Subcutaneous adipose tissue (tissue), 4 donors: ENCODE measurements around the gene CD164. TPM values are rescaled to one million over a fixed set of nuclear protein-coding genes. Genes with fewer than 3 reads are reported as not detected.

ENCODE experiments used
- total RNA-seq, 4 donors: library from RNA; depleted of rRNA; stranded (reverse); fragments of >200 nt; gene quantifications; one replicate each; pipeline ENCODE4 v1.1.0, GENCODE V29; 2016
- TF ChIP-seq, protein P1 (sequence below): fragments of 450-650 bp; IDR thresholded peaks from one replicate; pipeline ENCODE4 v1.5.1; 2016; ENCODE audit warnings: low read depth, mild to moderate bottlenecking, control low read depth, antibody characterized with exemption, moderate library complexity

CD164 gene
- total RNA-seq, 4 donors from 2014 or later, result 177 to 516 (median 317) TPM

DNA sequence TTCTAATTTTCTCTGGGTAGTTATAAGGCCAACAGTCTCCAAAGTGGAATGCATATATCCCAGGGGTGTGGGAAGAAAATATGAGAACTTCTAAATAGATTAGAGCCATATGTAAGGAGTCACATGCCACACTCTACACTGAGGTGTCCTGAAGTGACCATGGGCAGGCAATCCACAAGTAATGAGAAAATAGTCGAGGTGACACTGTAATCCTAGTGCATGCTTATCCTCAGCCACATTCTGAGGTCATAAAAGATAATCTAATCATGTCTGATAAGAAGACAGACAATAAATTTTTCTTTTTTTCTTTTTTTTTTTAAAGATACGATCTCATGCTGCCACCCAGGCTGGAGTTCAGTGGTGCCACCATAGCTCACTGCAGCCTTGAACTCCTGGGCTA lies 62.2 kb downstream of the CD164 start:
- TF ChIP-seq, protein P1, sequence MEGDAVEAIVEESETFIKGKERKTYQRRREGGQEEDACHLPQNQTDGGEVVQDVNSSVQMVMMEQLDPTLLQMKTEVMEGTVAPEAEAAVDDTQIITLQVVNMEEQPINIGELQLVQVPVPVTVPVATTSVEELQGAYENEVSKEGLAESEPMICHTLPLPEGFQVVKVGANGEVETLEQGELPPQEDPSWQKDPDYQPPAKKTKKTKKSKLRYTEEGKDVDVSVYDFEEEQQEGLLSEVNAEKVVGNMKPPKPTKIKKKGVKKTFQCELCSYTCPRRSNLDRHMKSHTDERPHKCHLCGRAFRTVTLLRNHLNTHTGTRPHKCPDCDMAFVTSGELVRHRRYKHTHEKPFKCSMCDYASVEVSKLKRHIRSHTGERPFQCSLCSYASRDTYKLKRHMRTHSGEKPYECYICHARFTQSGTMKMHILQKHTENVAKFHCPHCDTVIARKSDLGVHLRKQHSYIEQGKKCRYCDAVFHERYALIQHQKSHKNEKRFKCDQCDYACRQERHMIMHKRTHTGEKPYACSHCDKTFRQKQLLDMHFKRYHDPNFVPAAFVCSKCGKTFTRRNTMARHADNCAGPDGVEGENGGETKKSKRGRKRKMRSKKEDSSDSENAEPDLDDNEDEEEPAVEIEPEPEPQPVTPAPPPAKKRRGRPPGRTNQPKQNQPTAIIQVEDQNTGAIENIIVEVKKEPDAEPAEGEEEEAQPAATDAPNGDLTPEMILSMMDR, result no peak

DNA sequence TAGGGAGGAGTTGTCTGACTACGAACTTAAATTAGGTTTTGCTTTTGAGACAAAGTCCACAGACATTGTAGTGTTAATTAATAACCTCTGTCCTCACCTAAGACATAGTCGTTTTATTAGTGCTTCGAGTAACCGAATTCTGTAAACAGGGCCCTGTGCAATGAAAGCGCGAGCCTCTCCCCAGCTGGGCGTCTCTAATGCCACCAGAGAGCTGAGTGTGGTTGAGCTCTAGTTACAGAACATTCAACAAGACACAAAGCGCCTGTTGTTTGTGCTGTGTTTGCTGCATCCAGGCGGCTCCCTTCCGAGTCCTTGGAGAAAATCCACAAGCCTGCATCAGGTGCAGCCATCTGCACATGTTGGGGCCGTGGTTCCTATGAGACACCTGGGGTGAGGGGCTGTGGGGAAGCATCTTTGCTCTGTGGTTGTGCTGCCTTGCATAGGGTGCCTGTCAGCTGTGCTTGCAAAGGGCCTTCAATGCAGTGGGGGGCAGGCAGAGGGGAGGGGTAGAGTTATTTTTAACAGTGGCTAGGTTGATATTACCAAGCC lies 63.9 kb downstream of the CD164 start:
- TF ChIP-seq, protein P1, result no peak

GRCh38 chr6:109316909-109317308 lies 65.4 kb downstream of the CD164 start:
- TF ChIP-seq, protein P1, result no peak

Other genes with a start within 250 kb of the CD164 start
- 1 to 10 TPM in 3 of 4 donors, under 1 TPM in 1; 0.57 to 8.8 (median 4.7) TPM for gene PPIL6, start 58.2 kb upstream of the CD164 start, total RNA-seq
- 10 to 100 TPM in 2 of 4 donors, 1 to 10 TPM in 2; 3.6 to 24.3 (median 11.3) TPM for gene SMPD2, start 58.3 kb upstream of the CD164 start, total RNA-seq
- 10 to 100 TPM; 13.5 to 78.0 (median 32.2) TPM for gene MICAL1, start 73.3 kb upstream of the CD164 start, total RNA-seq
- 10 to 100 TPM in 2 of 4 donors, 1 to 10 TPM in 2; 7.0 to 10.9 (median 9.0) TPM for gene ZBTB24, start 100.8 kb upstream of the CD164 start, total RNA-seq